ENCODE data around the gene CNTN5.

DNA sequence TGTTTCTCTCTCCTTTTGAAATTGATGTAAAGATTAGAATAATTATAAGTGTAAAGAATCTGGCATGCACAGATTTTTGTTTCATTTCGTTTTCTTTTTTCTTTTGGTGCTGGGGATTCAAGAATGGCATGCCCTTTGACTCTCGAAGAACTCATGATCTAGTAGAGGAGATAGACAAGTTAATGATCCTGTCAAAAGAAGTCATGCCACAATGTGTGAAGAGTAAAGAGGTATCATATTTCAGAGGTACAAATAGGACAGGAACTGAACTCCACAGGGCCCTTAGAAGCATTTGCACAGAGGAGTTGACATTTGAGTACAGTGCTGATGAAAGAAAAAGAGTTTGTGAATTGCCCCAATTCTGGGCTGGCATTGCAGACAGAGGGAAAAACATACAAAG is 958.3 kb downstream of the CNTN5 start:
- TF ChIP-seq CTCF (IDR thresholded peaks at IDR 0.05) (no peak), POLR2A (IDR thresholded peaks at IDR 0.05) (no peak)
